SK-N-SH (cell line): ENCODE data around the gene AHSG. TPM values are rescaled to one million over a fixed set of nuclear protein-coding genes. Genes with fewer than 3 reads are reported as not detected.
A peak's percentile ranks its signal among the peaks of the same experiment; 100 is the strongest.

Experiments
- CTCF ChIA-PET: fragments of 300-600, 350-600 bp; formaldehyde crosslinking; extraction: SDS; loops from one replicate; lab custom pipeline; 2021; lab: Yijun Ruan, JAX
- POLR2A ChIA-PET: fragments of 350-600 bp; sonication (Branson Sonifier 250); formaldehyde crosslinking; extraction: SDS; loops from one replicate; lab custom pipeline; 2020; ENCODE audit warnings: antibody characterized with exemption, inconsistent platforms; lab: Yijun Ruan, JAX
- DNase-seq: peaks from one replicate; pipeline ENCODE4 v3.0.0; 2012
- H2AFZ ChIP-seq: fragments of 200-600 bp; sonication (generic); 2 replicates; pipeline ENCODE4 v1.8.1; 2016; ENCODE audit warnings: antibody characterized with exemption, mild to moderate bottlenecking, low read depth
- H3F3A ChIP-seq: fragments of 200-600 bp; sonication (generic); replicated peaks from 2 replicates; pipeline ENCODE3; 2016; ENCODE audit warnings: antibody characterized with exemption, mild to moderate bottlenecking; ENCODE audit not compliant: insufficient read depth
- H3K27ac ChIP-seq, 2 experiments: fragments of 200-500 bp in 1 of 2; fragments of 200-600 bp in 1 of 2; sonication (Bioruptor generic) in 1 of 2; sonication (generic), shearing (Covaris generic) in 1 of 2; 2 replicates each; pipeline versions ENCODE4 v1.5.1 to v1.6.1; 2014 to 2016; ENCODE audit warnings: low read depth in 2 of 2, inconsistent platforms in 1 of 2, low read length in 1 of 2, mild to moderate bottlenecking in 1 of 2, mixed read lengths in 1 of 2
- H3K27me3 ChIP-seq: fragments of 200-600 bp; sonication (generic), shearing (Covaris generic); 2 replicates; pipeline ENCODE4 v1.6.1; 2016; ENCODE audit warnings: mixed run types; ENCODE audit not compliant: insufficient read depth
- H3K36me3 ChIP-seq, 2 experiments: fragments of 200-500 bp in 1 of 2; fragments of 200-600 bp in 1 of 2; sonication (Bioruptor generic) in 1 of 2; sonication (generic) in 1 of 2; replicated peaks in 1 of 2; 2 replicates each; pipeline versions ENCODE3 to v1.5.1; 2014 to 2016; ENCODE audit warnings: low read length in 1 of 2, mild to moderate bottlenecking in 1 of 2; ENCODE audit not compliant: insufficient read depth in 2 of 2, control insufficient read depth in 1 of 2
- H3K4me1 ChIP-seq, 2 experiments: fragments of 200-500 bp in 1 of 2; fragments of 200-600 bp in 1 of 2; sonication (Bioruptor generic) in 1 of 2; sonication (generic), shearing (Covaris generic) in 1 of 2; 2 replicates each; pipeline versions ENCODE4 v1.5.1 to v1.6.1; 2014 to 2016; ENCODE audit warnings: low read depth in 1 of 2, low read length in 1 of 2, mixed run types in 1 of 2; ENCODE audit not compliant: insufficient read depth in 2 of 2, control insufficient read depth in 1 of 2
- H3K4me2 ChIP-seq: fragments of 200-600 bp; sonication (generic), shearing (Covaris generic); 2 replicates; pipeline ENCODE4 v1.6.1; 2017; ENCODE audit warnings: mixed run types
- H3K4me3 ChIP-seq, 2 experiments: fragments of 200-500 bp in 1 of 2; fragments of 200-600 bp in 1 of 2; sonication (Bioruptor generic) in 1 of 2; sonication (generic), shearing (Covaris generic) in 1 of 2; 2 replicates each; pipeline versions ENCODE4 v1.5.1 to v1.8.1; 2014 to 2016; ENCODE audit warnings: low read depth in 2 of 2, inconsistent platforms in 1 of 2, low read length in 1 of 2, mild to moderate bottlenecking in 1 of 2, mixed read lengths in 1 of 2, moderate library complexity in 1 of 2
- H3K79me2 ChIP-seq: fragments of 200-600 bp; sonication (generic); 2 replicates; pipeline ENCODE4 v1.8.1; 2017; ENCODE audit warnings: mild to moderate bottlenecking; ENCODE audit not compliant: insufficient read depth
- H3K9ac ChIP-seq: fragments of 200-600 bp; sonication (generic); 2 replicates; pipeline ENCODE4 v1.6.1; 2017; ENCODE audit warnings: mixed run types
- H3K9me2 ChIP-seq: fragments of 200-600 bp; sonication (generic); 2 replicates; pipeline ENCODE4 v1.6.1; 2017; ENCODE audit warnings: mixed run types
- H3K9me3 ChIP-seq: fragments of 200-600 bp; sonication (generic); 2 replicates; pipeline ENCODE4 v1.6.1; 2017; ENCODE audit warnings: mixed run types, mild to moderate bottlenecking, moderate library complexity
- H4K20me1 ChIP-seq: fragments of 200-600 bp; sonication (generic); 2 replicates; pipeline ENCODE4 v1.6.1; 2017; ENCODE audit warnings: mild to moderate bottlenecking, mixed run types; ENCODE audit not compliant: insufficient read depth
- FOSL2 ChIP-seq: IDR thresholded peaks from 2 replicates; pipeline ENCODE4 v1.4.0; 2012; ENCODE audit warnings: low read depth, mild to moderate bottlenecking, moderate library complexity, borderline replicate concordance
- GABPA ChIP-seq: IDR thresholded peaks from 2 replicates; pipeline ENCODE4 v1.4.0; 2012; ENCODE audit warnings: low read depth, mild to moderate bottlenecking
- MXI1 ChIP-seq: IDR thresholded peaks from 2 replicates; pipeline ENCODE4 v1.6.1; 2012; ENCODE audit warnings: mild to moderate bottlenecking, low read depth, low read length, improper control_type of control experiment
- NFIC ChIP-seq: IDR thresholded peaks from 2 replicates; pipeline ENCODE4 v1.4.0; 2012; ENCODE audit warnings: borderline replicate concordance
- RAD21 ChIP-seq: IDR thresholded peaks from 2 replicates; pipeline ENCODE4 v1.6.1; 2012; ENCODE audit warnings: mild to moderate bottlenecking, low read length
- RXRA ChIP-seq: IDR thresholded peaks from 2 replicates; pipeline ENCODE4 v1.4.0; 2012; ENCODE audit warnings: low read depth, mild to moderate bottlenecking, borderline replicate concordance
- SIN3A ChIP-seq: IDR thresholded peaks from 2 replicates; pipeline ENCODE4 v1.6.1; 2012; ENCODE audit warnings: low read depth, mild to moderate bottlenecking, low read length, moderate library complexity, borderline replicate concordance
- TCF12 ChIP-seq: IDR thresholded peaks from 2 replicates; pipeline ENCODE4 v1.4.0; 2012
- TEAD4 ChIP-seq: IDR thresholded peaks from 2 replicates; pipeline ENCODE4 v1.4.0; 2012; ENCODE audit warnings: mild to moderate bottlenecking, borderline replicate concordance; ENCODE audit not compliant: insufficient read depth
- WGBS: methylation state at CpG from one replicate; pipeline ENCODE4 v1.1.6; 2017; ENCODE audit warnings: low lambda C conversion rate; 5-methylcytosine and 5-hydroxymethylcytosine counted together
- polyA plus RNA-seq, 3 experiments: library from polyadenylated mRNA; depleted of rRNA; stranded (reverse); fragments of >200 nt; gene quantifications; 2 replicates each; pipeline ENCODE4 v1.2.3, GENCODE V29; 2012
- TF ChIP-seq, protein P1 (sequence below): fragments of 150-350 bp; IDR thresholded peaks from 2 replicates; pipeline ENCODE4 v1.6.1; 2016; ENCODE audit warnings: mild to moderate bottlenecking, low read depth, low read length
- TF ChIP-seq, protein P2 (sequence below): IDR thresholded peaks from 2 replicates; pipeline ENCODE4 v1.6.1; 2012; ENCODE audit warnings: mild to moderate bottlenecking, low read depth, low read length, moderate library complexity

The AHSG gene
- polyA plus RNA-seq, 1 of the 3 experiments (the other 2 are of a cell fraction): not detected

DNA sequence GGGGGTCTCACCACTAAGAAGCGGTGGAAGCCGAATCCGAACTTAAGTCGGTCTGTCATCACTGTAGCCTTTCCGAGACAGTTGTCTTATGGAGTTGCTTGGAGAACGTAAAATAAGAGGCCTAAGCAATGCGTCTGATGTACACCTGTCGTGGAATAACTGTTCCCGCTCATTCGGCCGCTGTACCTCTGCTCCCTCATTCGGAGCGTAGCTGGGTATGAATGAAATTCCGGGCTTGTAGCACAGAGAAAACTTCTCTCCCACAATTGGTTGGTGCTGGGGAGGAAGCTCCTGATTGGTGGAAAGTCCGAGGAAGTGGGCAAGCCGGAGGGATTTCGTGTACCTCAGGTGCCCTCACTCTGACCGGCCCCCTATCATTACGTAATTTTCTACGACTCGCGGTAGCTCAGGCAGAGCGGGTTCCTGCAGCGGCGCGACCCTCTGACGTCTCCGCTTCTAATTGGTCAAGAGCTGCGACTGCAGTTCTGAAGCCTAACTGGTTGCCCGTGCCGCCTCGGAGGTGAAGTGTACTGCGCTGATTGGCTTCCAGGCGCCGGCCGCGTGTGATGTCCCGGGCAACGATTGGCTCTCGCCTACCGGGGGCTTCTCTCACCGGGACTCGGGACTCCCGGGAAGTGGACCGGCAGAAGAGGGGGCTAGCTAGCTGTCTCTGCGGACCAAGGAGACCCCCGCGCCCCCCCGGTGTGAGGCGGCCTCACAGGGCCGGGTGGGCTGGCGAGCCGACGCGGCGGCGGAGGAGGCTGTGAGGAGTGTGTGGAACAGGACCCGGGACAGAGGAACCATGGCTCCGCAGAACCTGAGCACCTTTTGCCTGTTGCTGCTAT, 42.5 kb upstream of the AHSG start, which contains the start of gene DNAJB11 (continued):
- TF ChIP-seq NFIC (no peak), GABPA (peak; percentile 66), TEAD4 (no peak)
- TF ChIP-seq, protein P1, sequence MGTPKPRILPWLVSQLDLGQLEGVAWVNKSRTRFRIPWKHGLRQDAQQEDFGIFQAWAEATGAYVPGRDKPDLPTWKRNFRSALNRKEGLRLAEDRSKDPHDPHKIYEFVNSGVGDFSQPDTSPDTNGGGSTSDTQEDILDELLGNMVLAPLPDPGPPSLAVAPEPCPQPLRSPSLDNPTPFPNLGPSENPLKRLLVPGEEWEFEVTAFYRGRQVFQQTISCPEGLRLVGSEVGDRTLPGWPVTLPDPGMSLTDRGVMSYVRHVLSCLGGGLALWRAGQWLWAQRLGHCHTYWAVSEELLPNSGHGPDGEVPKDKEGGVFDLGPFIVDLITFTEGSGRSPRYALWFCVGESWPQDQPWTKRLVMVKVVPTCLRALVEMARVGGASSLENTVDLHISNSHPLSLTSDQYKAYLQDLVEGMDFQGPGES: peak; percentile 74
- TF ChIP-seq, protein P2, sequence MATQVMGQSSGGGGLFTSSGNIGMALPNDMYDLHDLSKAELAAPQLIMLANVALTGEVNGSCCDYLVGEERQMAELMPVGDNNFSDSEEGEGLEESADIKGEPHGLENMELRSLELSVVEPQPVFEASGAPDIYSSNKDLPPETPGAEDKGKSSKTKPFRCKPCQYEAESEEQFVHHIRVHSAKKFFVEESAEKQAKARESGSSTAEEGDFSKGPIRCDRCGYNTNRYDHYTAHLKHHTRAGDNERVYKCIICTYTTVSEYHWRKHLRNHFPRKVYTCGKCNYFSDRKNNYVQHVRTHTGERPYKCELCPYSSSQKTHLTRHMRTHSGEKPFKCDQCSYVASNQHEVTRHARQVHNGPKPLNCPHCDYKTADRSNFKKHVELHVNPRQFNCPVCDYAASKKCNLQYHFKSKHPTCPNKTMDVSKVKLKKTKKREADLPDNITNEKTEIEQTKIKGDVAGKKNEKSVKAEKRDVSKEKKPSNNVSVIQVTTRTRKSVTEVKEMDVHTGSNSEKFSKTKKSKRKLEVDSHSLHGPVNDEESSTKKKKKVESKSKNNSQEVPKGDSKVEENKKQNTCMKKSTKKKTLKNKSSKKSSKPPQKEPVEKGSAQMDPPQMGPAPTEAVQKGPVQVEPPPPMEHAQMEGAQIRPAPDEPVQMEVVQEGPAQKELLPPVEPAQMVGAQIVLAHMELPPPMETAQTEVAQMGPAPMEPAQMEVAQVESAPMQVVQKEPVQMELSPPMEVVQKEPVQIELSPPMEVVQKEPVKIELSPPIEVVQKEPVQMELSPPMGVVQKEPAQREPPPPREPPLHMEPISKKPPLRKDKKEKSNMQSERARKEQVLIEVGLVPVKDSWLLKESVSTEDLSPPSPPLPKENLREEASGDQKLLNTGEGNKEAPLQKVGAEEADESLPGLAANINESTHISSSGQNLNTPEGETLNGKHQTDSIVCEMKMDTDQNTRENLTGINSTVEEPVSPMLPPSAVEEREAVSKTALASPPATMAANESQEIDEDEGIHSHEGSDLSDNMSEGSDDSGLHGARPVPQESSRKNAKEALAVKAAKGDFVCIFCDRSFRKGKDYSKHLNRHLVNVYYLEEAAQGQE: 0 out of 2 replicates have a peak, but pooled peaks have one; percentile 7

DNA sequence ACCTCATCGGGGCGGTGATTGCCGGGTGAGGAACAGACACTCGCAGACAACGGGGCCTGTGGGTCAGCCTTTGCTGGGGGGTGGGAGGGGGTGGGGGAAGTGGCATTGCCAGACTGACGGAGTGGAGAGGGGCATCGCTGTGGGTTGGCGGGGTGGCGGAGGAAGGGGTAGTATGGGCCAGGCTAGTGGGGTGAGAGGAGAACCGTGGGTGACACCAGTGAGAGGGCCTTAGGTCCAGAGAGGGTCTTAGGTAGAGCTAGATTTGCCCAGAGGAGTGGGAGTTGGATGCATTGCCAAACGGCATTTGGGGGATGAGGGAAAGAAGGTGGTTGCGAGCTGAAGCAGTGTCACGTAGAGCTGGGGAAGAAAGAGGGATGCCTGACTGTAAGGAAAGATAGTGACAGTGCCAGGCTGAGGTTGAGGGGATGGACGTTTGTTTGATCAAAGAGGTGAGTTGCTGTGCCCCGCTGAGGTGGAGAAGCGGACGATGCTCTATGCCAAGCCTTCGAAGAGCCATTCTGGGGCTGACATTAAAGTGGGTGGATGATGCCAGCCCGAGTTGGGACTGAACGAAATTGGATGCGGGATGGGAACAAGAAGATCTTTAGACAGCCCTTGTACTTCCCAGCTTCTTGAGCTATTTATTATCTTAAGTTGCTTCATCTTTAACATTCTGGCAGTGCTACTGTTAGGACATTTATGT, 41.8 kb upstream of the AHSG start:
- Histone ChIP-seq H3K9me2 (no peaks in the 10 kb centered on the region), H3F3A (no peaks in the 10 kb centered on the region), H3K36me3 (peaks cover 28 to 33% of the 10 kb centered on the region in 2 experiments), H3K27ac (peak overlapping the region; percentile 49 to 80; a peak in 2 of 4 replicates), H3K4me1 (peaks cover 16% of the 10 kb centered on the region in 2 experiments), H3K79me2 (peaks cover 38% of the 10 kb centered on the region), H3K9me3 (no peaks in the 10 kb centered on the region), H4K20me1 (no peaks in the 10 kb centered on the region), H3K27me3 (no peaks in the 10 kb centered on the region), H2AFZ (peak overlapping the region; percentile 80), H3K4me2 (peak overlapping the region; percentile 89), H3K9ac (peak overlapping the region; percentile 78), H3K4me3 (peak overlapping the region; percentile 86 to 96)
- POLR2A ChIA-PET: interaction anchor here (1.2 to 1.4 kb wide), 2 partner anchors 212 to 633 kb away, joined by 7 to 17 read pairs; partner anchors contain the start of genes EIF4A2 and TRA2B
- 5% methylated on average over 16 of the region's 21 CpGs for WGBS
- DNase-seq: no peak
- TF ChIP-seq SIN3A (no peak), FOSL2 (no peak), TCF12 (no peak), RXRA (no peak), RAD21 (no peak), MXI1 (no peak)
- CTCF ChIA-PET: interaction anchor here (1.1 to 2.6 kb wide), 2 partner anchors 30 to 44 kb away, joined by 3 to 7 read pairs; no protein-coding TSS in a partner anchor
